HUES64 (cell line): ENCODE results near the gene OR52W1.
"Not testable (repeated sequence)": the region's sequence is repeated elsewhere in the genome, so short reads cannot be mapped to it uniquely, and the experiment has no call there.

Source experiments
- H3K27ac ChIP-seq: 2 replicates; pipeline ENCODE4 v1.7.0; 2013; ENCODE audit warnings: low read depth, low read length, inconsistent platforms
- H3K27me3 ChIP-seq: 2 replicates; pipeline ENCODE4 v1.6.1; 2013; ENCODE audit warnings: mild to moderate bottlenecking, low read length; ENCODE audit not compliant: insufficient read depth
- H3K36me3 ChIP-seq: 2 replicates; pipeline ENCODE4 v1.6.1; 2013; ENCODE audit warnings: mild to moderate bottlenecking, low read length; ENCODE audit not compliant: insufficient read depth
- H3K4me1 ChIP-seq: 2 replicates; pipeline ENCODE4 v1.6.1; 2013; ENCODE audit warnings: mild to moderate bottlenecking, low read length, moderate library complexity; ENCODE audit not compliant: insufficient read depth
- H3K4me3 ChIP-seq: 2 replicates; pipeline ENCODE4 v1.5.1; 2013; ENCODE audit warnings: mild to moderate bottlenecking, low read length, moderate library complexity
- H3K9ac ChIP-seq: 2 replicates; pipeline ENCODE4 v1.6.1; 2013; ENCODE audit warnings: mild to moderate bottlenecking, low read depth, low read length
- H3K9me3 ChIP-seq: 2 replicates; pipeline ENCODE4 v1.6.1; 2013; ENCODE audit warnings: low read depth, low read length; ENCODE audit not compliant: insufficient read depth
- WGBS: fragments of 150-250, 120-280 bp; methylation state at CpG from one replicate; pipeline ENCODE4 v1.1.7; 2013; ENCODE audit warnings: missing lambda C conversion rate; 5-methylcytosine and 5-hydroxymethylcytosine counted together

OR52W1 gene

GRCh38 chr11:6237761-6238302, 38.8 kb downstream of the OR52W1 start:
- Histone ChIP-seq H3K27ac (no peak overlapping the region), H3K9me3 (no peaks in the 10 kb centered on the region), H3K36me3 (no peaks in the 10 kb centered on the region), H3K4me1 (no peaks in the 10 kb centered on the region), H3K27me3 (no peaks in the 10 kb centered on the region), H3K4me3 (no peak overlapping the region), H3K9ac (no peak overlapping the region)
- 89% methylated on average over 4 of the region's 5 CpGs for WGBS

DNA sequence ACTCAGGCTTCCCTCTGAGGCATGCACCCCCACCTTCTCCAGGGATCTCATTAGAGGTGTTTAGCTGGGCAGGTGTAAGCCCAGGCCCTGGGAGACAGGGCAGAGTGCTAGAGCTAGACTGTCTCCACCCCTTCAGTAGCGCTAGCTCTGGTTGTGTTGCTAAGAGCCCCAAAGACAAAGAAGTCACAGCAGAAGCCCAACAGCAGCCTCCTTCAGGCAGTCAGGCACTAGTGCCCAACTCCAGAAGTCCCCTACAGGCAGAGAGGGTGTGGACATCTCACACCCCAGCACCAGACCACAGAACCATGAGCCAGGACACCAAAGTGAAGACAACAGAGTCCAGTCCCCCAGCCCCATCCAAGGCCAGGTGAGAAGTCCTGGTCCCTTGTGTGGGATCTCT, 39.9 kb downstream of the OR52W1 start, which contains the start of gene CNGA4:
TSS of gene CNGA4 (plus strand) at position 188 of the 400 bp plus-strand sequence. CDS start at position 306, 118 bp downstream.
- Histone ChIP-seq H3K9me3 (no peaks in the 10 kb centered on the region), H3K9ac (no peak within 1 kb of the TSS), H3K4me1 (no peaks in the 10 kb centered on the region), H3K4me3 (no peak within 1 kb of the TSS), H3K27ac (no peak within 1 kb of the TSS), H3K27me3 (no peaks in the 10 kb centered on the region), H3K36me3 (no peaks in the 10 kb centered on the region)
- 90% methylated on average over 1 of the region's 1 CpG for WGBS

DNA sequence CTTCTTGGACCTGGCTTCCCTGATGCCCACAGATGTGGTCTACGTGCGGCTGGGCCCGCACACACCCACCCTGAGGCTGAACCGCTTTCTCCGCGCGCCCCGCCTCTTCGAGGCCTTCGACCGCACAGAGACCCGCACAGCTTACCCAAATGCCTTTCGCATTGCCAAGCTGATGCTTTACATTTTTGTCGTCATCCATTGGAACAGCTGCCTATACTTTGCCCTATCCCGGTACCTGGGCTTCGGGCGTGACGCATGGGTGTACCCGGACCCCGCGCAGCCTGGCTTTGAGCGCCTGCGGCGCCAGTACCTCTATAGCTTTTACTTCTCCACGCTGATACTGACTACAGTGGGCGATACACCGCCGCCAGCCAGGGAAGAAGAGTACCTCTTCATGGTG, 41.1 kb downstream of the OR52W1 start:
- 97% methylated on average over 28 of the region's 28 CpGs for WGBS
- Histone ChIP-seq H3K27me3 (no peaks in the 10 kb centered on the region), H3K27ac (no peak overlapping the region), H3K9ac (no peak overlapping the region), H3K4me1 (no peaks in the 10 kb centered on the region), H3K4me3 (no peak overlapping the region), H3K36me3 (no peaks in the 10 kb centered on the region), H3K9me3 (no peaks in the 10 kb centered on the region)

DNA sequence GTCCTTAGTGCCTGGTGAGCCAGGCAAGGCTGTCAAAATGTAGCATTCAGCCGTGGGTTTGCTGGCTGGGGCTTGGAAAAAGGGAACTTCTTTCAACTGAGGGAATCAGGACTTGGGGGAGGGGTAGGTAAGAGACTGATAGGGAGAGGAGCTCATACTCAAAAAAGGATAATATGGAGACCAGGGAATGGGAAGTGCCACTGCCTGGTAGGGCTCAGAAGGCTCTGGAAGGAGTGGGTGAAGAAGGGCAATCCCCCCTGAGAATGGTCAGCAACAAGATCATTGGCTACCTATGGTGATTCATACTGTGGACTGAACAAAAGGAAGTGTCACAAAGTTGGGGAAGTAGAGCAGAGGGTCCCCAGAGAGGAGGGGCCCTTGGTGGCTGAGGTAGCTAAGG, 41.8 kb downstream of the OR52W1 start:
- no peaks in the 10 kb centered on the region for H3K36me3 ChIP-seq
- WGBS = 90% methylated on average over 1 of the region's 1 CpG
- no peaks in the 10 kb centered on the region for H3K4me1 ChIP-seq
- H3K9me3 ChIP-seq = no peaks in the 10 kb centered on the region
- H3K27ac ChIP-seq = no peak overlapping the region
- H3K27me3 ChIP-seq = no peaks in the 10 kb centered on the region
- H3K4me3 ChIP-seq = no peak overlapping the region
- H3K9ac ChIP-seq = no peak overlapping the region

DNA sequence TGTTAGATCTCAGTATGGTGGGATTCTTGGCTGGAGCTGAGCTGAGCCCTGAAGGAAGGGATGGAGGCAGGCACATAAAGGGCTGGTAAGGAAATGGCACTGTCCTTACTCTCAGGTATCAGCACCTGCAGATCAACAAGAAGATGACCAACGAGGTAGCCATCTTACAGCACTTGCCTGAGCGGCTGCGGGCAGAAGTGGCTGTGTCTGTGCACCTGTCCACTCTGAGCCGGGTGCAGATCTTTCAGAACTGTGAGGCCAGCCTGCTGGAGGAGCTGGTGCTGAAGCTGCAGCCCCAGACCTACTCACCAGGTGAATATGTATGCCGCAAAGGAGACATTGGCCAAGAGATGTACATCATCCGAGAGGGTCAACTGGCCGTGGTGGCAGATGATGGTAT, 42.3 kb downstream of the OR52W1 start:
- no peaks in the 10 kb centered on the region for H3K27me3 ChIP-seq
- no peaks in the 10 kb centered on the region for H3K9me3 ChIP-seq
- WGBS = 93% methylated on average over 7 of the region's 7 CpGs
- no peaks in the 10 kb centered on the region for H3K4me1 ChIP-seq
- no peaks in the 10 kb centered on the region for H3K36me3 ChIP-seq
- H3K9ac ChIP-seq = no peak overlapping the region
- H3K27ac ChIP-seq = no peak overlapping the region
- H3K4me3 ChIP-seq = no peak overlapping the region

DNA sequence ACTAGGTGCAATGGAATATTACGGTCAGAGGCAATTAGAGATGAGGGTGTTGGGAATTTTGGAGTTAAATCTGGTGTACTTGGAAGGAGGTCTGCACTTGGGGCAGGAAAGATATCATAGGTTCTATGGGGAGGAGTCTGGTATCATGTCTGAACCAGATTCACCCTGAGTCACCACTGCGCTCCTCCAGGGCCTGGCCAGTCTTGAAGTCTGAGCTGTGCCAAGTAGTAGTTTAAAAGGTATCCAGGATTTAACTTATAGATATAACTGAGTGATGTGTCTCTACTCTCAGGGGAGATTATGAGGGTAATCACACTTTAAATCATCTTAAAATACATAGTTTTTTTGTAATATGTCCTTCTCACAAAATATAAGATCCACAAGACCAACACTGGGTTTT, 46.5 kb downstream of the OR52W1 start:
- Histone ChIP-seq H3K9me3 (no peaks in the 10 kb centered on the region), H3K36me3 (no peaks in the 10 kb centered on the region), H3K9ac (no peak overlapping the region), H3K27me3 (no peaks in the 10 kb centered on the region), H3K27ac (no peak overlapping the region), H3K4me1 (no peaks in the 10 kb centered on the region), H3K4me3 (no peak overlapping the region)
- WGBS = 92% methylated on average over 2 of the region's 2 CpGs

DNA sequence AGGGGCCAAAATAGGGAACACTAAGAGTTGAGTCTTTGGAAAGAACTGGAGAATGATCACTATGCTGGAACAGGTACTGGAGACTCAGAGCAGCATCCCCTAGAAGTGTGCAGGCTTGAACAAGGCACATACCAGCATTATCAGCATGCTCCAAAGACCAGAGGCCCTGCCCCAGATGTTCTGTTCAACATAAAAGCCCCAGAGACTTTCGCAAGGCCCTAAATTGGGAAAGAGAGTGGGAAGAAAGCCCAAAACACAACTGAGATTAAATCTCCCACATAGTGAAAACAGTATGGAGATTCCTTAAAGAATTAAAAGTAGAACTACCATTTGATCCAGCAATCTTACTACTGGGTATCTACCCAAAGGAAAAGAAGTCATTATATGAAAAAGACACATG, 49.2 kb downstream of the OR52W1 start:
- Histone ChIP-seq H3K9ac (no peak overlapping the region), H3K27me3 (no peaks in the 10 kb centered on the region), H3K9me3 (no peaks in the 10 kb centered on the region), H3K27ac (no peak overlapping the region), H3K4me3 (no peak overlapping the region), H3K36me3 (no peaks in the 10 kb centered on the region), H3K4me1 (peaks cover 8% of the 10 kb centered on the region)
- WGBS = 100% methylated on average over 1 of the region's 1 CpG

- not testable (repeated sequence) for H3K27me3 ChIP-seq, H3K9me3 ChIP-seq
These were observed 49.9 kb downstream of the OR52W1 start for GRCh38 chr11:6248897-6249296.

More at GRCh38 chr11:6248897-6249296, 49.9 kb downstream of the OR52W1 start:
- not testable (repeated sequence) for H3K4me3 ChIP-seq, H3K9ac ChIP-seq, H3K36me3 ChIP-seq, H3K27ac ChIP-seq, H3K4me1 ChIP-seq
- WGBS = 95% methylated on average over 3 of the region's 3 CpGs
